A549 (cell line): ENCODE data around the gene RAB40A. TPM values are rescaled to one million over a fixed set of nuclear protein-coding genes. Genes with fewer than 3 reads are reported as not detected.

ENCODE experiments used
- ATAC-seq, 2 experiments: fragments of 200-7000 bp in 1 of 2; fragments of >200 bp in 1 of 2; cut with Nextera tagmentation in 1 of 2; cut with Tn5 transposase in 1 of 2; 3 replicates each; pipeline versions ENCODE4 v1.8.0 to v1.9.1; 2018 to 2020; ENCODE audit warnings: mild to moderate bottlenecking in 1 of 2, moderate library complexity in 1 of 2
- CTCF ChIA-PET: fragments of 300-600 bp; sonication (Branson Sonifier 250); formaldehyde crosslinking; extraction: SDS; loops from one replicate; lab custom pipeline; 2021; ENCODE audit warnings: antibody characterized with exemption, inconsistent platforms; lab: Yijun Ruan, JAX
- POLR2A ChIA-PET: fragments of 350-600 bp; formaldehyde crosslinking; extraction: SDS; loops from one replicate; lab custom pipeline; 2021; ENCODE audit warnings: antibody characterized with exemption, inconsistent platforms; lab: Yijun Ruan, JAX
- DNase-seq, 2 experiments: peaks; one replicate each; pipeline versions ENCODE4 v3.0.0 to v3.0.0-alpha.2; 2011 to 2016; ENCODE audit warnings: low read depth in 1 of 2, low spot score in 1 of 2
- FAIRE-seq: peaks from 2 replicates; lab custom pipeline; 2011; peaks lifted over from hg19 to GRCh38; lab: Jason Lieb, UNC
- H3K27ac ChIP-seq, 2 experiments: fragments of >200 bp; sonication (Bioruptor Twin); formaldehyde crosslinking; 3 replicates each; pipeline ENCODE4 v1.5.1; 2016 to 2017
- H3K4me1 ChIP-seq: fragments of >200 bp; sonication (Bioruptor Twin); formaldehyde crosslinking; 3 replicates; pipeline ENCODE4 v1.6.1; 2016
- H3K4me2 ChIP-seq: fragments of >200 bp; sonication (Bioruptor Twin); formaldehyde crosslinking; 3 replicates; pipeline ENCODE4 v1.6.1; 2016
- H3K4me3 ChIP-seq: fragments of >200 bp; sonication (Bioruptor Twin); formaldehyde crosslinking; 3 replicates; pipeline ENCODE4 v1.5.1; 2016
- H3K9me3 ChIP-seq: fragments of >200 bp; sonication (Bioruptor Twin); formaldehyde crosslinking; 3 replicates; pipeline ENCODE4 v1.6.1; 2016
- CBX2 ChIP-seq: fragments of 200-600 bp; sonication (generic); IDR thresholded peaks from 2 replicates; pipeline ENCODE4 v1.6.1; 2016; ENCODE audit warnings: low read depth, mild to moderate bottlenecking, borderline replicate concordance
- CBX8 ChIP-seq: fragments of 200-600 bp; sonication (generic); IDR thresholded peaks from 2 replicates; pipeline ENCODE4 v1.6.1; 2016
- CHD2 ChIP-seq: fragments of 150-350 bp; IDR thresholded peaks from 2 replicates; pipeline ENCODE4 v1.6.1; 2014; ENCODE audit warnings: low read length; ENCODE audit not compliant: partially characterized antibody
- CHD4 ChIP-seq: fragments of 200-600 bp; sonication (generic); IDR thresholded peaks from 2 replicates; pipeline ENCODE4 v1.6.1; 2016; ENCODE audit warnings: antibody characterized with exemption, mild to moderate bottlenecking, borderline replicate concordance
- EHMT2 ChIP-seq: fragments of 200-600 bp; sonication (generic); IDR thresholded peaks from 2 replicates; pipeline ENCODE4 v1.6.1; 2016; ENCODE audit warnings: antibody characterized with exemption, low read depth, mild to moderate bottlenecking, moderate library complexity
- FOSL2 ChIP-seq, 2 experiments: fragments of 450-650 bp in 1 of 2; fragments of >200 bp in 1 of 2; sonication (Bioruptor Twin) in 1 of 2; formaldehyde crosslinking; IDR thresholded peaks; 2 replicates each; pipeline versions ENCODE4 v1.5.0 to v1.6.1; 2016 to 2020; ENCODE audit warnings: mild to moderate bottlenecking in 1 of 2, moderate library complexity in 1 of 2
- HOXB5 ChIP-seq: fragments of 250-450 bp; sonication (Bioruptor Pico); IDR thresholded peaks from 2 replicates; pipeline ENCODE4 v1.5.0; 2020; ENCODE audit warnings: mild to moderate bottlenecking, moderate library complexity
- JUNB ChIP-seq: fragments of >200 bp; sonication (Bioruptor Twin); formaldehyde crosslinking; IDR thresholded peaks from 2 replicates; pipeline ENCODE4 v1.6.1; 2016
- MAFK ChIP-seq: fragments of 450-650 bp; IDR thresholded peaks from 2 replicates; pipeline ENCODE4 v1.6.1; 2014; ENCODE audit not compliant: partially characterized antibody
- NFE2L2 ChIP-seq: fragments of 150-350 bp; conservative IDR thresholded peaks from 2 replicates; pipeline ENCODE4 v1.6.1; 2014; ENCODE audit warnings: low read length
- POLR2AphosphoS2 ChIP-seq: conservative IDR thresholded peaks from 2 replicates; pipeline ENCODE4 v1.6.1; 2012; ENCODE audit warnings: low read length, improper control_type of control experiment, inconsistent platforms
- RAD21 ChIP-seq, 2 experiments: fragments of >200 bp in 1 of 2; sonication (Bioruptor Twin) in 1 of 2; formaldehyde crosslinking in 1 of 2; IDR thresholded peaks in 1 of 2; conservative IDR thresholded peaks in 1 of 2; 2 replicates in 1 of 2; 3 replicates in 1 of 2; pipeline ENCODE4 v1.6.1; 2012 to 2018; ENCODE audit warnings: inconsistent platforms in 1 of 2
- RARB ChIP-seq: fragments of 250-450 bp; sonication (Bioruptor Pico); IDR thresholded peaks from 2 replicates; pipeline ENCODE4 v1.8.0; 2021; ENCODE audit warnings: mild to moderate bottlenecking, moderate library complexity
- RFX5 ChIP-seq: fragments of 450-650 bp; IDR thresholded peaks from 2 replicates; pipeline ENCODE4 v1.7.1; 2014; ENCODE audit warnings: antibody characterized with exemption, mild to moderate bottlenecking, moderate library complexity
- SMC3 ChIP-seq: fragments of >200 bp; sonication (Bioruptor Twin); formaldehyde crosslinking; IDR thresholded peaks from 3 replicates; pipeline ENCODE4 v1.6.1; 2018; ENCODE audit warnings: inconsistent platforms
- SREBF2 ChIP-seq: fragments of 450-650 bp; IDR thresholded peaks from 2 replicates; pipeline ENCODE4 v1.6.1; 2014; ENCODE audit warnings: mild to moderate bottlenecking, moderate library complexity
- TFCP2L1 ChIP-seq: fragments of 250-450 bp; sonication (Bioruptor Pico); IDR thresholded peaks from 2 replicates; pipeline ENCODE4 v1.5.0; 2021; ENCODE audit warnings: mild to moderate bottlenecking
- ZFP36 ChIP-seq: fragments of 450-650 bp; IDR thresholded peaks from 2 replicates; pipeline ENCODE4 v1.6.1; 2014; ENCODE audit warnings: borderline replicate concordance; ENCODE audit not compliant: partially characterized antibody
- WGBS: methylation state at CpG from one replicate; pipeline ENCODE4 v1.1.6; 2017; ENCODE audit errors: missing lambda C conversion rate; 5-methylcytosine and 5-hydroxymethylcytosine counted together
- polyA minus RNA-seq: library from RNA; depleted of rRNA, polyadenylated mRNA; stranded (reverse); fragments of >200 nt; gene quantifications from 2 replicates; pipeline ENCODE4 v1.2.3, GENCODE V29; 2011; rRNA and poly(A)+ RNA removed
- polyA plus RNA-seq, 4 experiments: library from polyadenylated mRNA; depleted of rRNA in 3 of 4; stranded (reverse); fragments of >200 nt; fragmentation: RNase III in 1 of 4; extraction: RNeasy Plus Mini Kit Qiagen cat#74134 plus additional on column Dnase treatment in 1 of 4; gene quantifications; 2 replicates in 3 of 4; 3 replicates in 1 of 4; pipeline ENCODE4 v1.2.3, GENCODE V29; 2011 to 2017
- TF ChIP-seq, protein P1 (sequence below): fragments of 250-450 bp; sonication (Bioruptor Pico); IDR thresholded peaks from 2 replicates; pipeline ENCODE4 v1.5.0; 2020; ENCODE audit warnings: low read depth, mild to moderate bottlenecking, moderate library complexity
- TF ChIP-seq, protein P2 (sequence below): fragments of 250-450 bp; sonication (Bioruptor Pico); IDR thresholded peaks from 2 replicates; pipeline ENCODE4 v1.5.0; 2021; ENCODE audit warnings: mild to moderate bottlenecking, moderate library complexity, borderline replicate concordance
- TF ChIP-seq, protein P3 (sequence below): fragments of >200 bp; sonication (Bioruptor Twin); formaldehyde crosslinking; IDR thresholded peaks from 3 replicates; pipeline ENCODE4 v1.6.1; 2016
- TF ChIP-seq, protein P4 (sequence below): fragments of 450-650 bp; IDR thresholded peaks from 2 replicates; pipeline ENCODE4 v1.6.1; 2014; ENCODE audit warnings: antibody characterized with exemption

RAB40A gene, protein sequence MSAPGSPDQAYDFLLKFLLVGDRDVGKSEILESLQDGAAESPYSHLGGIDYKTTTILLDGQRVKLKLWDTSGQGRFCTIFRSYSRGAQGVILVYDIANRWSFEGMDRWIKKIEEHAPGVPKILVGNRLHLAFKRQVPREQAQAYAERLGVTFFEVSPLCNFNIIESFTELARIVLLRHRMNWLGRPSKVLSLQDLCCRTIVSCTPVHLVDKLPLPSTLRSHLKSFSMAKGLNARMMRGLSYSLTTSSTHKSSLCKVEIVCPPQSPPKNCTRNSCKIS
- 0.03 and 0.04 TPM in 2 replicates for polyA plus RNA-seq (2011; rRNA removed)
- polyA plus RNA-seq (2012; cell fraction: cytosol; rRNA removed) = not detected in 2 replicates
- polyA plus RNA-seq (2012; cell fraction: nucleus; rRNA removed) = 0.06 and 0.17 TPM in 2 replicates
- polyA plus RNA-seq (2017; fragmentation: RNase III; extraction: RNeasy Plus Mini Kit Qiagen cat#74134 plus additional on column Dnase treatment) = 0.08 TPM in 1 of 3 replicates, not detected in the others
- polyA minus RNA-seq = not detected in 2 replicates

DNA sequence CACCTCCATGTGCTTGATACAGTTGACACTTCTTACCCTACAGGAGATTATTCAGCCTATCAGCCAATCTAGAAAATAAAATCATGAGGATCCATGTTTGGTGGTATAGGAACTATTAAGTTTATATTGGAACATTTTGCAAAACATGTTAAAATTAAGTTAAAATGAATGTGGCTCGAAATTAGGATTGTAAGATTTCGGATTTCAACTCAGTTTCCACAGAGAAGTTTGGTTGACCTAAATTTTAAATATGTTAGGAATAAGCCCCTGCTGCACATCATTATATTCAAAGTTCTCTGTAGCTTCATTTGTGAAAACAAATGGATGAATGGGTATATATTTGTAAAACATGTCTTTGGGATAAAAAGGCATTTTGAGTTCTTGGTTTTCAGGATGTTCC, at the start of gene RAB40A:
Gene RAB40A, minus strand, starts transcription at position 101 of the 400 bp plus-strand sequence. CDS start 18,733 bp downstream, outside the sequence.
- no peaks in the 10 kb centered on the region for H3K4me1 ChIP-seq
- H3K4me3 ChIP-seq = no peak within 1 kb of the TSS
- no peak within 1 kb of the TSS for H3K4me2 ChIP-seq
- H3K9me3 ChIP-seq = no peaks in the 10 kb centered on the region
- DNase-seq (no peak), ATAC-seq (no peak), FAIRE-seq (peak; percentile 85)
- POLR2A ChIA-PET = no interaction called here
- 5% methylated on average over 2 of the region's 2 CpGs for WGBS
- TF ChIP-seq SMC3 (no peak), CHD4 (no peak), FOSL2 (IDR thresholded peaks at IDR 0.05) (no peak), FOSL2 (CRISPR knock-in tag; IDR thresholded peaks at IDR 0.05) (no peak), RFX5 (no peak), POLR2AphosphoS2 (no peak), MAFK (no peak), ZFP36 (no peak), HOXB5 (CRISPR knock-in tag) (no peak), NFE2L2 (no peak), TFCP2L1 (CRISPR knock-in tag) (no peak), CBX2 (no peak), JUNB (no peak)
- TF ChIP-seq, protein P1, sequence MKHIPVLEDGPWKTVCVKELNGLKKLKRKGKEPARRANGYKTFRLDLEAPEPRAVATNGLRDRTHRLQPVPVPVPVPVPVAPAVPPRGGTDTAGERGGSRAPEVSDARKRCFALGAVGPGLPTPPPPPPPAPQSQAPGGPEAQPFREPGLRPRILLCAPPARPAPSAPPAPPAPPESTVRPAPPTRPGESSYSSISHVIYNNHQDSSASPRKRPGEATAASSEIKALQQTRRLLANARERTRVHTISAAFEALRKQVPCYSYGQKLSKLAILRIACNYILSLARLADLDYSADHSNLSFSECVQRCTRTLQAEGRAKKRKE (CRISPR knock-in tag) = no peak
- H3K27ac ChIP-seq = no peak within 1 kb of the TSS
- CTCF ChIA-PET = no interaction called here

DNA sequence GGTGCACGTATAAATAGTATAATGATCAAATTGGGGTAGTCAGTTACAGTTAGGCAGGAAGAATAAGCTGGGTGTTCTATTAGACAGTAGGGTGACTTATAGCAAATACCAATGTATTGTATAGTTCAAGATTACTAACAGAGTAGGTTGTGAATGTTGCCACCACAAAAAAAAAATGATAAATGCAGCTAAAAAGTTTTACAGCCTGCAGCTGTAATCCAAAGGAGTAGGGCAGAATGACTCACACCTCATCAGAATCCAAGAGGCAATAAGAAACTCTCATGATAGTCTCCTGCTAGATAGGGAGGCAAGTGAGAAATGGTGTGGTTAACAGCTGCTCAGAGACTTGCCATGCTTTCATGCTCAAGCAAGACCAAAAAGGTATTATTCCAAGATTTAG, 46.5 kb upstream of the RAB40A start:
- no peaks in the 10 kb centered on the region for H3K9me3 ChIP-seq
- DNase-seq = no peak
- ATAC-seq = no peak
- 62% methylated on average over 1 of the region's 1 CpG for WGBS
- FAIRE-seq = no peak
- ChIA-PET POLR2A (interaction anchor here (0.6 kb wide), 1 partner anchor 591 kb away, joined by 5 read pairs; the partner anchor contains the start of gene SLC25A53), CTCF (no interaction called here)
- H3K27ac ChIP-seq = no peak overlapping the region
- no peaks in the 10 kb centered on the region for H3K4me1 ChIP-seq
- no peak for TF ChIP-seq RARB (CRISPR knock-in tag)
- TF ChIP-seq MAFK = no peak
- TF ChIP-seq RAD21 (conservative IDR thresholded peaks at IDR 0.05 in 1 of 2, IDR thresholded peaks at IDR 0.05 in 1 of 2) = no peak
- no peak overlapping the region for H3K4me2 ChIP-seq
- H3K4me3 ChIP-seq = no peak overlapping the region

DNA sequence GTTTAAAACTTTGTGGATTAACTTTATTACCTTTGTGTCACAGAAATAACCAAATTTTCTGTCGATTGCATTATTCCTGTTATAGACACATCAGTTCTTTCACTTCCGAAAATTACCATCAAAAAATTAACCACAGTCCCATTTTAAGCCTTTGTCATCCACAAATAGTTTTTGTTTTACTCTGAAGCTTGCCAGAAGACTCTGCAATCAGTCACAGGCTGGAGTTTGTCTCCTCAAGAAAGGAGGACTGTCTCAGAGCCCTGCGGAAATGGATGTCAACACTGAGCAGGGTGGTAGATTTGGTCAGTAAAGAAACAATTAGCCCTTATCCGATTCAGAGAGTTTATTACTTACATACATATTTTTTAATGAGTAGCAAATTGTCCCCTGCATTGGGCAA, 45.9 kb upstream of the RAB40A start:
- FAIRE-seq = peak; percentile 46
- no peak for DNase-seq
- ATAC-seq = no peak
- CTCF ChIA-PET = no interaction called here
- POLR2A ChIA-PET = no interaction called here
- TF ChIP-seq, protein P2, sequence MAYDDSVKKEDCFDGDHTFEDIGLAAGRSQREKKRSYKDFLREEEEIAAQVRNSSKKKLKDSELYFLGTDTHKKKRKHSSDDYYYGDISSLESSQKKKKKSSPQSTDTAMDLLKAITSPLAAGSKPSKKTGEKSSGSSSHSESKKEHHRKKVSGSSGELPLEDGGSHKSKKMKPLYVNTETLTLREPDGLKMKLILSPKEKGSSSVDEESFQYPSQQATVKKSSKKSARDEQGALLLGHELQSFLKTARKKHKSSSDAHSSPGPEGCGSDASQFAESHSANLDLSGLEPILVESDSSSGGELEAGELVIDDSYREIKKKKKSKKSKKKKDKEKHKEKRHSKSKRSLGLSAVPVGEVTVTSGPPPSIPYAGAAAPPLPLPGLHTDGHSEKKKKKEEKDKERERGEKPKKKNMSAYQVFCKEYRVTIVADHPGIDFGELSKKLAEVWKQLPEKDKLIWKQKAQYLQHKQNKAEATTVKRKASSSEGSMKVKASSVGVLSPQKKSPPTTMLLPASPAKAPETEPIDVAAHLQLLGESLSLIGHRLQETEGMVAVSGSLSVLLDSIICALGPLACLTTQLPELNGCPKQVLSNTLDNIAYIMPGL = no peak
- TF ChIP-seq, protein P3, sequence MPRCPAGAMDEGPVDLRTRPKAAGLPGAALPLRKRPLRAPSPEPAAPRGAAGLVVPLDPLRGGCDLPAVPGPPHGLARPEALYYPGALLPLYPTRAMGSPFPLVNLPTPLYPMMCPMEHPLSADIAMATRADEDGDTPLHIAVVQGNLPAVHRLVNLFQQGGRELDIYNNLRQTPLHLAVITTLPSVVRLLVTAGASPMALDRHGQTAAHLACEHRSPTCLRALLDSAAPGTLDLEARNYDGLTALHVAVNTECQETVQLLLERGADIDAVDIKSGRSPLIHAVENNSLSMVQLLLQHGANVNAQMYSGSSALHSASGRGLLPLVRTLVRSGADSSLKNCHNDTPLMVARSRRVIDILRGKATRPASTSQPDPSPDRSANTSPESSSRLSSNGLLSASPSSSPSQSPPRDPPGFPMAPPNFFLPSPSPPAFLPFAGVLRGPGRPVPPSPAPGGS = no peak
- TF ChIP-seq EHMT2 = no peak
- TF ChIP-seq SREBF2 = no peak
- TF ChIP-seq CBX8 = no peak
- TF ChIP-seq, protein P4, sequence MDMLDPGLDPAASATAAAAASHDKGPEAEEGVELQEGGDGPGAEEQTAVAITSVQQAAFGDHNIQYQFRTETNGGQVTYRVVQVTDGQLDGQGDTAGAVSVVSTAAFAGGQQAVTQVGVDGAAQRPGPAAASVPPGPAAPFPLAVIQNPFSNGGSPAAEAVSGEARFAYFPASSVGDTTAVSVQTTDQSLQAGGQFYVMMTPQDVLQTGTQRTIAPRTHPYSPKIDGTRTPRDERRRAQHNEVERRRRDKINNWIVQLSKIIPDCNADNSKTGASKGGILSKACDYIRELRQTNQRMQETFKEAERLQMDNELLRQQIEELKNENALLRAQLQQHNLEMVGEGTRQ = no peak
- no peak for TF ChIP-seq CHD2
- H3K27ac ChIP-seq = no peak overlapping the region
- no peak overlapping the region for H3K4me3 ChIP-seq
- 69% methylated on average over 4 of the region's 4 CpGs for WGBS
- no peaks in the 10 kb centered on the region for H3K9me3 ChIP-seq
- no peak overlapping the region for H3K4me2 ChIP-seq
- no peaks in the 10 kb centered on the region for H3K4me1 ChIP-seq
